Measurements from ENCODE around the gene SSX3. TPM values are rescaled to one million over a fixed set of nuclear protein-coding genes. Genes with fewer than 3 reads are reported as not detected.

SSX3 gene
- total RNA-seq, 4 donors from 2014 or later: not detected

DNA sequence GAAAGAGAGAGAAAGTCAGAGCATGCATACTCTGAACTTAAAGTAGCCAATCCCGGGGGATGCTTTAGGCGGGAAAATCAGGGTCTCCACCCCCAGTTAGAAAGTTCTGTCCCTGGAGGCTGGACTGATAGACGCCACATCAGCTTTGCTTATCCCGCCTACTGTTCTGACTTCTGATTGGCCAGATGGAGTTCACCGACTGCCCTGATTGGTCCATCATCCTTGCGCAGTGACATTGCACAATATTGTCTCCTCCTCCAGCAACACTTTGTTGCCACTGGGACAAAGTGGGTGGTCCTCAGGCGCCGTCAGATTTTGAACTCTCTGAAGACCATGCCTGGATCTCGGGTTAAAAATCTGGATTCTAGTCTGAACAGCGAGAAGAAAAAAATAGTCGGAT, 50.3 kb downstream of the SSX3 start:
- H3K9me3 ChIP-seq: no peaks in the 10 kb centered on the region
- H3K36me3 ChIP-seq: no peaks in the 10 kb centered on the region
- intact Hi-C loops (cut with DNase I; ENCODE audit: low total_unique reads): no loop called here
- no peak overlapping the region for H3K4me3 ChIP-seq
- H3K27me3 ChIP-seq: no peaks in the 10 kb centered on the region
- TF ChIP-seq, protein P1, sequence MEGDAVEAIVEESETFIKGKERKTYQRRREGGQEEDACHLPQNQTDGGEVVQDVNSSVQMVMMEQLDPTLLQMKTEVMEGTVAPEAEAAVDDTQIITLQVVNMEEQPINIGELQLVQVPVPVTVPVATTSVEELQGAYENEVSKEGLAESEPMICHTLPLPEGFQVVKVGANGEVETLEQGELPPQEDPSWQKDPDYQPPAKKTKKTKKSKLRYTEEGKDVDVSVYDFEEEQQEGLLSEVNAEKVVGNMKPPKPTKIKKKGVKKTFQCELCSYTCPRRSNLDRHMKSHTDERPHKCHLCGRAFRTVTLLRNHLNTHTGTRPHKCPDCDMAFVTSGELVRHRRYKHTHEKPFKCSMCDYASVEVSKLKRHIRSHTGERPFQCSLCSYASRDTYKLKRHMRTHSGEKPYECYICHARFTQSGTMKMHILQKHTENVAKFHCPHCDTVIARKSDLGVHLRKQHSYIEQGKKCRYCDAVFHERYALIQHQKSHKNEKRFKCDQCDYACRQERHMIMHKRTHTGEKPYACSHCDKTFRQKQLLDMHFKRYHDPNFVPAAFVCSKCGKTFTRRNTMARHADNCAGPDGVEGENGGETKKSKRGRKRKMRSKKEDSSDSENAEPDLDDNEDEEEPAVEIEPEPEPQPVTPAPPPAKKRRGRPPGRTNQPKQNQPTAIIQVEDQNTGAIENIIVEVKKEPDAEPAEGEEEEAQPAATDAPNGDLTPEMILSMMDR (IDR thresholded peaks at IDR 0.05): no peak
- no peak for TF ChIP-seq POLR2A (IDR thresholded peaks at IDR 0.05)
- no peak for DNase-seq
- H3K4me1 ChIP-seq: no peaks in the 10 kb centered on the region
- H3K27ac ChIP-seq: no peak overlapping the region

Small RNAs within 50 kb of the gene (small RNA-seq; reads per million reads assigned to genes)
- gene AL606490.7 (not detected), gene AL606490.9 (not detected)

Other genes starting within 250 kb of the SSX3 start
- not detected for gene SPACA5B, start 226.1 kb downstream of the SSX3 start, total RNA-seq
- gene SSX5, start 159.9 kb downstream of the SSX3 start, total RNA-seq: not detected
- gene SSX1, start 101.3 kb downstream of the SSX3 start, total RNA-seq: not detected
- not detected for gene SSX4, start 26.8 kb upstream of the SSX3 start, total RNA-seq
- gene SSX4B, start 55.3 kb upstream of the SSX3 start, total RNA-seq: not detected
- gene SLC38A5, start 113.6 kb upstream of the SSX3 start, total RNA-seq: 1 to 10 TPM; 1.8 to 8.1 (median 4.8) TPM
- 10 to 100 TPM in 3 of 4 donors, 1 to 10 TPM in 1; 7.4 to 74.7 (median 51.0) TPM for gene FTSJ1, start 119.5 kb upstream of the SSX3 start, total RNA-seq
- gene PORCN, start 152.3 kb upstream of the SSX3 start, total RNA-seq: 10 to 100 TPM in 1 of 4 donors, 1 to 10 TPM in 2, under 1 TPM in 1; 0.77 to 16.5 (median 4.8) TPM
- 10 to 100 TPM in 2 of 4 donors, 1 to 10 TPM in 1, not detected in 1; 2.4 to 23.0 (median 22.1) TPM for gene EBP, start 165.1 kb upstream of the SSX3 start, total RNA-seq
- gene TBC1D25, start 183.0 kb upstream of the SSX3 start, total RNA-seq: 10 to 100 TPM in 1 of 4 donors, 1 to 10 TPM in 3; 4.1 to 14.3 (median 5.3) TPM
- 100 to 1,000 TPM in 3 of 4 donors, 10 to 100 TPM in 1; 52.3 to 239 (median 205) TPM for gene RBM3, start 217.8 kb upstream of the SSX3 start, total RNA-seq
- gene WDR13, start 240.8 kb upstream of the SSX3 start, total RNA-seq: 100 to 1,000 TPM in 2 of 4 donors, 10 to 100 TPM in 2; 64.8 to 147 (median 111) TPM